Middle frontal gyrus (tissue), 1 donor: Measurements from ENCODE around the gene TEAD3.
"Not testable (repeated sequence)": the region's sequence is repeated elsewhere in the genome, so short reads cannot be mapped to it uniquely, and the experiment has no call there.

Experiments
- DNase-seq: peaks from one replicate; pipeline ENCODE4 v3.0.0-alpha.2; 2015; ENCODE audit warnings: low spot score; ENCODE audit errors: extremely low spot score

Gene TEAD3

GRCh38 chr6:35451354-35452182 lies 45.3 kb downstream of the TEAD3 start:
- DNase-seq: no peak

GRCh38 chr6:35449287-35449881 lies 47.5 kb downstream of the TEAD3 start:
- DNase-seq: peak; percentile 63

GRCh38 chr6:35448191-35448590 lies 48.7 kb downstream of the TEAD3 start:
- DNase-seq: no peak

- DNase-seq: no peak
Measured at GRCh38 chr6:35445691-35446090, 51.2 kb downstream of the TEAD3 start.

GRCh38 chr6:35443341-35444030 lies 53.4 kb downstream of the TEAD3 start:
- no peak for DNase-seq

- no peak for DNase-seq
Measured at GRCh38 chr6:35442693-35443092, 54.2 kb downstream of the TEAD3 start.

GRCh38 chr6:35441642-35442041 lies 55.2 kb downstream of the TEAD3 start:
- no peak for DNase-seq

GRCh38 chr6:35441205-35441604 lies 55.7 kb downstream of the TEAD3 start:
- no peak for DNase-seq

GRCh38 chr6:35439308-35439707 lies 57.6 kb downstream of the TEAD3 start:
- no peak for DNase-seq

GRCh38 chr6:35438378-35439065 lies 58.4 kb downstream of the TEAD3 start:
- not testable (repeated sequence) for DNase-seq

- no peak for DNase-seq
Measured at GRCh38 chr6:35436071-35436857, 60.6 kb downstream of the TEAD3 start.

GRCh38 chr6:35435074-35435837 lies 61.6 kb downstream of the TEAD3 start:
- DNase-seq: no peak

- not testable (repeated sequence) for DNase-seq
Measured at GRCh38 chr6:35432702-35433101, 64.2 kb downstream of the TEAD3 start.

- DNase-seq: no peak
Measured at GRCh38 chr6:35432291-35432690, 64.6 kb downstream of the TEAD3 start.

GRCh38 chr6:35429463-35429862 lies 67.4 kb downstream of the TEAD3 start:
- DNase-seq: no peak

GRCh38 chr6:35428421-35429149 lies 68.3 kb downstream of the TEAD3 start:
- DNase-seq: no peak

- DNase-seq: no peak
Measured at GRCh38 chr6:35427851-35428321, 69.0 kb downstream of the TEAD3 start.

- no peak for DNase-seq
Measured at GRCh38 chr6:35427435-35427834, 69.4 kb downstream of the TEAD3 start.

- DNase-seq: no peak
Measured at GRCh38 chr6:35426074-35426473, 70.8 kb downstream of the TEAD3 start.
